ENCODE measurements around the gene P3H3. TPM values are rescaled to one million over a fixed set of nuclear protein-coding genes. Genes with fewer than 3 reads are reported as not detected.

The P3H3 gene
- total and polyA plus RNA-seq, 9 of the 15 experiments (the other 6 are each of a cell fraction or from before 2014, with no cell fraction given), result 0.03 to 15.0 (median 4.8) TPM

DNA sequence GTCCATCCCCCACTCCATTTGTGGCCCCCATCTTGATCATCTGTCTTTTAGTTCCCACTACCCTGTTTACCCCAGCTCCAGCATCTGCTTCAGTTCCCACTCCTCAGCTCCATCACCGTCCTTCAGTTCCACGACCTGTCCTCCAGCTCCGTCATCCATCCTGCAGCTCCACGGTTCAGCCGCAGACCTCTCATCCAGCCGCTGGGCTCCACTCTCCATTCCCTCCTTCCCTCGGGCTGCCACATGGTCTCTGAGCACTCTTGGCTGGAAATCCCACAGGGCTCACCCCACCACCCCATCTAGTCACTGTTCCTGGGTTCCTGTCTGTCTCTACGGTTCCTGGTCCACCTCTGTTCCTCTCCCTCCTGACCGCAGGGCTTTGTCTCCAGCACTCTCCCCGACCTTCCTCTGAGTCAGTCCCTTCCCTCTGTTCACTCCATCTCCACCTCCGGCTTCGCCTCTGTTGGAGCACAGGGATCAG, 3.3 kb upstream of the P3H3 start:
- H3K4me2 ChIP-seq (ENCODE audit: insufficient read depth, low read length), result no peak overlapping the region
- in situ Hi-C loops (cut with MboI), result no loop called here
- peak overlapping the region in 1 of 2 experiments; percentile 58; a peak in 1 of 4 replicates for H3K9ac ChIP-seq (ENCODE audit: insufficient read depth in 1 of 2, low read depth in 2 of 2, low read length in 2 of 2)
- ChIA-PET POLR2A (interaction anchor here (0.6 to 0.7 kb wide), 2 partner anchors 9 to 222 kb away, joined by 3 to 5 read pairs; no protein-coding TSS in a partner anchor), CTCF (ENCODE audit: low intra/inter-chr PET ratio) (interaction anchor here (1.2 to 1.9 kb wide), 3 partner anchors 71 to 257 kb away, joined by 3 to 15 read pairs (median 6); partner anchors contain the start of gene MLF2)
- intact Hi-C loops (cut with micrococcal nuclease), result loop anchor here (1.0 to 10.0 kb wide), 5 partner anchors 48 to 270 kb away; partner anchors contain the start of genes IFFO1 and MLF2
- no peak overlapping the region for H3K27ac ChIP-seq (ENCODE audit: extremely low read depth, low read depth, low read length)
- no peak overlapping the region for H3K4me3 ChIP-seq
- H2AFZ ChIP-seq (ENCODE audit: low read depth, low read length), result no peak overlapping the region
- no TSS peak for BruUV-seq (replicated peaks)
- peaks cover 18 to 53% of the 10 kb centered on the region in 2 experiments; a peak in 4 of 5 replicates for H3K4me1 ChIP-seq (replicated peaks in 1 of 2; ENCODE audit: control insufficient read depth in 2 of 2, insufficient read depth in 2 of 2, low read length in 2 of 2)
- FAIRE-seq (no peak), ATAC-seq (no peak), DNase-seq (ENCODE audit: extremely low read depth in 1 of 4, low spot score in 3 of 4) (no peak)
- no peak for TF ChIP-seq PBX2 (CRISPR knock-in tag; IDR thresholded peaks at IDR 0.05; ENCODE audit: low read depth)
- no peak for TF ChIP-seq PBX2 (tag; conservative IDR thresholded peaks at IDR 0.05; ENCODE audit: low read depth)
- no peak for TF ChIP-seq PHF21A (IDR thresholded peaks at IDR 0.05; ENCODE audit: borderline replicate concordance, low read depth)
- TF ChIP-seq SIRT6 (IDR thresholded peaks at IDR 0.05; ENCODE audit: low read depth, low read length), result no peak
- TF ChIP-seq ZNF449 (CRISPR knock-in tag; IDR thresholded peaks at IDR 0.05), result no peak
- TF ChIP-seq TOE1 (IDR thresholded peaks at IDR 0.05; ENCODE audit: borderline replicate concordance), result no peak
- no peak for TF ChIP-seq TOE1 (CRISPR knock-in tag; IDR thresholded peaks at IDR 0.05; ENCODE audit: borderline replicate concordance, low read depth)
- no peak for TF ChIP-seq XRCC3 (IDR thresholded peaks at IDR 0.05)
- TF ChIP-seq TEAD4 (IDR thresholded peaks at IDR 0.05; ENCODE audit: low read length), result no peak
- no peak for TF ChIP-seq TEAD4 (CRISPR knock-in tag; IDR thresholded peaks at IDR 0.05; ENCODE audit: borderline replicate concordance)
- peaks cover 0 to 4% of the 10 kb centered on the region in 2 experiments; a peak in 2 of 5 replicates for H3K27me3 ChIP-seq (ENCODE audit: control insufficient read depth in 2 of 2, insufficient read depth in 2 of 2, low read length in 2 of 2)
- 37% methylated on average over 11 of the region's 12 CpGs for WGBS (ENCODE audit: insufficient coverage, low coverage, missing lambda C conversion rate)
- H4K20me1 ChIP-seq (replicated peaks; ENCODE audit: control insufficient read depth, insufficient read depth, low read length), result no peaks in the 10 kb centered on the region
- H3K9me3 ChIP-seq (replicated peaks; ENCODE audit: control insufficient read depth, insufficient read depth, low read depth, low read length), result no peaks in the 10 kb centered on the region
- H3K79me2 ChIP-seq (ENCODE audit: control insufficient read depth, insufficient read depth, low read length), result peaks cover 20% of the 10 kb centered on the region
- peaks cover 3% of the 10 kb centered on the region; the same call in 1 of the 3 replicates for H3K36me3 ChIP-seq (ENCODE audit: control insufficient read depth, insufficient read depth, low read length)
- no peaks in the 10 kb centered on the region for H3K9me1 ChIP-seq (ENCODE audit: control insufficient read depth, insufficient read depth, low read length)

All from K562 (cell line).